ENCODE measurements around the gene PLOD2. TPM values are rescaled to one million over a fixed set of nuclear protein-coding genes. Genes with fewer than 3 reads are reported as not detected.

Gene PLOD2
- total RNA-seq, 6 experiments from 2014 or later, result 181 to 358 (median 200) TPM

DNA sequence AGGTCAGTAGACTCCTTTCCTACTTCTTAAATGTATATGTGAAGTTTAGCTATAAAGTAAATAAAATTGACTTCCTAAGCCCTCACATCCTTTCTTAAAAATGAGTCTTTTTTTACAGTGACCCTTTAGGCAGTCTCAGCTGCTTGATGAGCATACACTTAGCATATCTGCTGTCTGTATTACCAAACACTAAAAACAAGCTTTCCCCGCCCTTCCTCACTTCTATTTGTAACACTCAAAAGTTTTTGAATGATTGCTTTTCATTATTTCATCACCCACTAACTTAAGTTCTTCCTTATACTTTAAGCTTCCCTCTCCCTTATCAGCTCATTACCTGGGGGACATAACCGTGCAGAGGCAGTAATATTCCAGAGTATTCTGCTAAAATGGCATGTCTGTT lies 89.4 kb downstream of the PLOD2 start:
- TF ChIP-seq, protein P1, sequence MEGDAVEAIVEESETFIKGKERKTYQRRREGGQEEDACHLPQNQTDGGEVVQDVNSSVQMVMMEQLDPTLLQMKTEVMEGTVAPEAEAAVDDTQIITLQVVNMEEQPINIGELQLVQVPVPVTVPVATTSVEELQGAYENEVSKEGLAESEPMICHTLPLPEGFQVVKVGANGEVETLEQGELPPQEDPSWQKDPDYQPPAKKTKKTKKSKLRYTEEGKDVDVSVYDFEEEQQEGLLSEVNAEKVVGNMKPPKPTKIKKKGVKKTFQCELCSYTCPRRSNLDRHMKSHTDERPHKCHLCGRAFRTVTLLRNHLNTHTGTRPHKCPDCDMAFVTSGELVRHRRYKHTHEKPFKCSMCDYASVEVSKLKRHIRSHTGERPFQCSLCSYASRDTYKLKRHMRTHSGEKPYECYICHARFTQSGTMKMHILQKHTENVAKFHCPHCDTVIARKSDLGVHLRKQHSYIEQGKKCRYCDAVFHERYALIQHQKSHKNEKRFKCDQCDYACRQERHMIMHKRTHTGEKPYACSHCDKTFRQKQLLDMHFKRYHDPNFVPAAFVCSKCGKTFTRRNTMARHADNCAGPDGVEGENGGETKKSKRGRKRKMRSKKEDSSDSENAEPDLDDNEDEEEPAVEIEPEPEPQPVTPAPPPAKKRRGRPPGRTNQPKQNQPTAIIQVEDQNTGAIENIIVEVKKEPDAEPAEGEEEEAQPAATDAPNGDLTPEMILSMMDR (IDR thresholded peaks at IDR 0.05), result no peak
- Mint-ChIP-seq H3K4me1 (ENCODE audit: low read depth) (peaks cover 23% of the 10 kb centered on the region), H3K4me3 (no peak overlapping the region), H3K27me3 (ENCODE audit: insufficient read depth) (peaks cover 2% of the 10 kb centered on the region), H3K27ac (no peak overlapping the region; the same call in 1 of the 2 replicates), H3K36me3 (ENCODE audit: low read depth) (peaks cover 38% of the 10 kb centered on the region), H3K9me3 (no peaks in the 10 kb centered on the region)
- DNase-seq, result no peak

DNA sequence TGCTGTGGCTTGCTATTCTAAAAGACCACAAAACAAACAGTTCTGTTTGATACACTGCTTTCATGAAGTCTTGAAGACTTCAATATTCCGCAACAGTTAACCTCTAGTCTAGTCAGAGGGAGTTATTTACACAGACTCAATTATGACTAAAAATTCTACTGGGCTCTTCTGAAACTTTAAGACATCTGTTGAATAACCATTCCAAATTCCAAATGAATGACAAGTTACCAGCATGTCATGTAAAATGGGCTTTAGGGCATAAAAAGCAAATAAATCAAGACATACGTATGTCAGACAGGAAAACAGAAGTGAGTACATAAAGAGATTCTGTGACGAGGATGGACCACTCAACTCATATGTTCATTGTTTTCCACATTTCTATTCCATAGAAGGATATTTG lies 93.9 kb downstream of the PLOD2 start:
- DNase-seq, result peak; percentile 69
- peaks cover 25% of the 10 kb centered on the region for H3K36me3 Mint-ChIP-seq (ENCODE audit: low read depth)
- peak overlapping the region; percentile 58 for H3K27ac Mint-ChIP-seq
- H3K4me3 Mint-ChIP-seq, result peak overlapping the region; percentile 33; the same call in 1 of the 2 replicates
- H3K4me1 Mint-ChIP-seq (ENCODE audit: low read depth), result peaks cover 25% of the 10 kb centered on the region
- TF ChIP-seq, protein P1 (IDR thresholded peaks at IDR 0.05), result no peak
- H3K27me3 Mint-ChIP-seq (ENCODE audit: insufficient read depth), result peaks cover 3% of the 10 kb centered on the region; the same call in 1 of the 2 replicates
- no peaks in the 10 kb centered on the region for H3K9me3 Mint-ChIP-seq

DNA sequence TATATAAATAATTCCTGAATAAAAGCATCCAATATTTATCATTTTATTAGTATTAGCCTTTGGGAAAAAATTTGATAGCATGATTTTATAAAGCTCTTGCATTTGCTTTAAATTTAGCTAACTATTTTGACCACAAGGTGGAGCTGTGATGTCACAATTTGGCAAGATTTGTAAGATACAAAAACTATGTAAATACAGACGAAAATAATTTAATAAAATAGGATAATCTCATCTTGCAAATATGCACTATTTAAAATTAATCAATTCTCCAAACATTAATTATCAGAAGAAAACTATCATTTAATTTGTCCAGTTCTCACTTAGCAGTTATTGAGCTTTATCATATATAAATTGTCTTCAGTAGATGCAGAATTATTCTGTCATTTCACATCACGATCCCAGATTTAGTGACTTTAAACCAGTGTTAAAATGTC lies 95.4 kb downstream of the PLOD2 start:
- peaks cover 14% of the 10 kb centered on the region for H3K36me3 Mint-ChIP-seq (ENCODE audit: low read depth)
- DNase-seq, result peak; percentile 66
- peaks cover 3% of the 10 kb centered on the region; the same call in 1 of the 2 replicates for H3K27me3 Mint-ChIP-seq (ENCODE audit: insufficient read depth)
- no peak overlapping the region for H3K27ac Mint-ChIP-seq
- H3K9me3 Mint-ChIP-seq, result no peaks in the 10 kb centered on the region
- peaks cover 19% of the 10 kb centered on the region for H3K4me1 Mint-ChIP-seq (ENCODE audit: low read depth)
- TF ChIP-seq, protein P1 (IDR thresholded peaks at IDR 0.05), result peak; percentile 96
- no peak overlapping the region for H3K4me3 Mint-ChIP-seq

DNA sequence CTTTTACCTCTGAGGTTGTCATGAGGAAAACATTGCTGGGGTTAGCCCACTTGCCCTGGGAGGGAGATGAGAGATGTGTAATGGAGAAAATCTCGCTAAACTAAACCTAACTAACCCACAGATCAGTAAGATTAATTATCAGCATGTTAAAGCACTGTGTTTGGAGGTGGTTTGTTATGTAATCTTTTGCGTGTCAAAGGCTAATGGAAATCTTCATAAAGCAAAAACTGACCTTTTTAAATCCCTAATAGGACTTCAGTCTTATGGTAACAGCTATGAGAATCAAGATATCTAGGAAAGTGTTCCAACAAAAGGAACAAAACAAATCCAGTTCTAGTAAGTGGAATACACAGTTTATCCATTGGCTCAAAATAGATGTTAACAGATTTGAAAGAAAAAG lies 102.7 kb downstream of the PLOD2 start:
- peak overlapping the region; percentile 44 for H3K27ac Mint-ChIP-seq
- no peak overlapping the region for H3K4me3 Mint-ChIP-seq
- peaks cover 4% of the 10 kb centered on the region; the same call in 1 of the 2 replicates for H3K4me1 Mint-ChIP-seq (ENCODE audit: low read depth)
- peaks cover 5% of the 10 kb centered on the region; the same call in 1 of the 2 replicates for H3K36me3 Mint-ChIP-seq (ENCODE audit: low read depth)
- peaks cover 5% of the 10 kb centered on the region for H3K27me3 Mint-ChIP-seq (ENCODE audit: insufficient read depth)
- DNase-seq, result no peak
- no peaks in the 10 kb centered on the region for H3K9me3 Mint-ChIP-seq
- TF ChIP-seq, protein P1 (IDR thresholded peaks at IDR 0.05), result no peak

DNA sequence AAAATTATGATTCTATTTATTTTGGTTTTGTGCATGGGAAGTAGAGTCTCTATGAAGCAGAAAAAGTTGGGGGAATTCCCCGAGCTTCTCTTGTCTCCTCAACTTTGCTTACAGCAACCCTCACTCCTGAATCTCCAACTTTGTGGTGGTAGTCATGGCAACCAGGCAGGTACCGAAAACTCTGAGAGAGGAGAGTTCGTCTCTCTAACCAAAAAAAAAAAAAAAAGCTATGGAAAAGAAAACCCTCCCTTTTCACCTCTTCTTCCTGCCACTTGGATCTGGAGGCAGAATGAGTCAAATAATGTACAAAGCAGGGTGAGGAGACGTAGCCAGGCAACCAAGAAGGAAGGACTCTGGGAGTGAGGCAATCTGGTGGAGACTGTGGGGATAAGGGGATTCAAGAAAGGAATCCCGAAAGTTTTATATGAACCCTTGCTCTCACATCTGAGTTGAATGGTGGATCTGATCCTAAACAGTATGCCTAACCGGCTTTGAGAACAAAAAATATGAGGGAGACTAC lies 108.1 kb downstream of the PLOD2 start:
- Mint-ChIP-seq H3K4me1 (ENCODE audit: low read depth) (peaks cover 15% of the 10 kb centered on the region), H3K36me3 (ENCODE audit: low read depth) (peaks cover 5% of the 10 kb centered on the region; the same call in 1 of the 2 replicates), H3K4me3 (peak overlapping the region; percentile 2; the same call in 1 of the 2 replicates), H3K9me3 (no peaks in the 10 kb centered on the region), H3K27me3 (ENCODE audit: insufficient read depth) (no peaks in the 10 kb centered on the region), H3K27ac (peak overlapping the region; percentile 3)
- TF ChIP-seq, protein P1 (IDR thresholded peaks at IDR 0.05), result no peak
- DNase-seq, result no peak
